MM.1S (cell line): ENCODE data around the gene DLX5.

Source experiments
- DNase-seq: peaks from one replicate; pipeline ENCODE4 v3.0.0-alpha.2; 2015
- H2AFZ ChIP-seq: fragments of 300-600 bp; sonication (generic); 2 replicates; pipeline ENCODE4 v1.6.0; 2016; ENCODE audit warnings: antibody characterized with exemption, low read length
- H3F3A ChIP-seq: fragments of 300-600 bp; sonication (generic); 2 replicates; pipeline ENCODE4 v1.6.1; 2016; ENCODE audit warnings: mild to moderate bottlenecking, antibody characterized with exemption, low read length, moderate library complexity, mixed read lengths; ENCODE audit not compliant: insufficient read depth
- H3K27ac ChIP-seq: fragments of 300-600 bp; sonication (generic); 2 replicates; pipeline ENCODE4 v1.5.1; 2016; ENCODE audit warnings: mild to moderate bottlenecking, low read length
- H3K27me3 ChIP-seq: fragments of 300-600 bp; sonication (generic); replicated peaks from 2 replicates; pipeline ENCODE4 v1.6.0; 2016; ENCODE audit warnings: low read length; ENCODE audit not compliant: insufficient read depth
- H3K36me3 ChIP-seq: fragments of 300-600 bp; sonication (generic); replicated peaks from 2 replicates; pipeline ENCODE4 v1.6.1; 2016; ENCODE audit warnings: mild to moderate bottlenecking, low read length, mixed read lengths; ENCODE audit not compliant: insufficient read depth
- H3K4me1 ChIP-seq: fragments of 300-600 bp; sonication (generic); 2 replicates; pipeline ENCODE4 v1.6.1; 2016; ENCODE audit warnings: low read length, mixed read lengths
- H3K4me2 ChIP-seq: fragments of 300-600 bp; sonication (generic); 2 replicates; pipeline ENCODE4 v1.6.0; 2016; ENCODE audit warnings: low read depth, low read length
- H3K4me3 ChIP-seq: fragments of 300-600 bp; sonication (generic); 2 replicates; pipeline ENCODE4 v1.5.1; 2016; ENCODE audit warnings: low read length, mixed read lengths
- H3K79me2 ChIP-seq: fragments of 300-600 bp; sonication (generic); 2 replicates; pipeline ENCODE4 v1.6.1; 2016; ENCODE audit warnings: mixed run types, low read length, mixed read lengths
- H3K9ac ChIP-seq: fragments of 300-600 bp; sonication (generic); 2 replicates; pipeline ENCODE4 v1.6.1; 2016; ENCODE audit warnings: low read length, mixed read lengths
- H3K9me2 ChIP-seq: fragments of 300-600 bp; sonication (generic); replicated peaks from 2 replicates; pipeline ENCODE4 v1.6.1; 2016; ENCODE audit warnings: mild to moderate bottlenecking, low read length, mixed read lengths; ENCODE audit not compliant: insufficient read depth
- H3K9me3 ChIP-seq: fragments of 300-600 bp; sonication (generic); replicated peaks from 2 replicates; pipeline ENCODE4 v1.6.1; 2016; ENCODE audit warnings: mild to moderate bottlenecking, low read length, mixed read lengths; ENCODE audit not compliant: insufficient read depth
- H4K20me1 ChIP-seq: fragments of 300-600 bp; sonication (generic); 2 replicates; pipeline ENCODE4 v1.6.1; 2016; ENCODE audit warnings: mild to moderate bottlenecking, low read length, moderate library complexity, mixed read lengths; ENCODE audit not compliant: insufficient read depth
- CTCF ChIP-seq: fragments of 300-600 bp; sonication (generic); IDR thresholded peaks from 2 replicates; pipeline ENCODE4 v1.5.1; 2016; ENCODE audit warnings: antibody characterized with exemption, low read length, mixed read lengths
- EZH2 ChIP-seq: fragments of 300-600 bp; sonication (generic); optimal IDR thresholded peaks from 2 replicates; pipeline ENCODE3; 2017; ENCODE audit warnings: low read depth, mild to moderate bottlenecking, antibody characterized with exemption, low read length, mixed read lengths
- EZH2phosphoT487 ChIP-seq: fragments of 300-600 bp; sonication (generic); IDR thresholded peaks from 2 replicates; pipeline ENCODE4 v1.6.1; 2018; ENCODE audit warnings: antibody characterized with exemption, low read length

Gene DLX5

GRCh38 chr7:96986901-96987300 lies 37.7 kb downstream of the DLX5 start:
- Histone ChIP-seq H3F3A (no peaks in the 10 kb centered on the region), H3K27me3 (no peaks in the 10 kb centered on the region), H3K27ac (no peak overlapping the region), H4K20me1 (no peaks in the 10 kb centered on the region), H3K9me3 (no peaks in the 10 kb centered on the region), H3K36me3 (no peaks in the 10 kb centered on the region), H2AFZ (no peak overlapping the region), H3K4me1 (no peaks in the 10 kb centered on the region), H3K9ac (no peak overlapping the region), H3K4me2 (no peak overlapping the region), H3K9me2 (no peaks in the 10 kb centered on the region), H3K4me3 (no peak overlapping the region), H3K79me2 (no peaks in the 10 kb centered on the region)
- no peak for TF ChIP-seq EZH2
- TF ChIP-seq CTCF = no peak
- TF ChIP-seq EZH2phosphoT487 = no peak
- no peak for DNase-seq

- H3K9me2 ChIP-seq = no peaks in the 10 kb centered on the region
- no peaks in the 10 kb centered on the region for H3F3A ChIP-seq
- no peak overlapping the region for H3K4me3 ChIP-seq
- DNase-seq = no peak
- H3K9ac ChIP-seq = no peak overlapping the region
- no peak overlapping the region for H2AFZ ChIP-seq
- no peaks in the 10 kb centered on the region for H3K36me3 ChIP-seq
- no peak for TF ChIP-seq EZH2phosphoT487
- no peaks in the 10 kb centered on the region for H4K20me1 ChIP-seq
- H3K4me1 ChIP-seq = no peaks in the 10 kb centered on the region
- no peak overlapping the region for H3K4me2 ChIP-seq
- H3K79me2 ChIP-seq = no peaks in the 10 kb centered on the region
- H3K27ac ChIP-seq = no peak overlapping the region
- no peaks in the 10 kb centered on the region for H3K9me3 ChIP-seq
- H3K27me3 ChIP-seq = no peaks in the 10 kb centered on the region
Observed at GRCh38 chr7:96985992-96986391, 38.6 kb downstream of the DLX5 start.

GRCh38 chr7:96982586-96982985 lies 42.0 kb downstream of the DLX5 start:
- Histone ChIP-seq H3K4me2 (no peak overlapping the region), H3K4me1 (no peaks in the 10 kb centered on the region), H4K20me1 (no peaks in the 10 kb centered on the region), H3K9me2 (no peaks in the 10 kb centered on the region), H3K36me3 (no peaks in the 10 kb centered on the region), H3K9me3 (no peaks in the 10 kb centered on the region), H3K4me3 (no peak overlapping the region), H3K9ac (no peak overlapping the region), H3K79me2 (no peaks in the 10 kb centered on the region), H3F3A (no peaks in the 10 kb centered on the region), H3K27me3 (no peaks in the 10 kb centered on the region), H2AFZ (no peak overlapping the region), H3K27ac (no peak overlapping the region)
- TF ChIP-seq EZH2phosphoT487 (no peak), CTCF (no peak)
- no peak for DNase-seq

GRCh38 chr7:96979551-96980276 lies 44.9 kb downstream of the DLX5 start:
- Histone ChIP-seq H3K9me3 (no peaks in the 10 kb centered on the region), H4K20me1 (no peaks in the 10 kb centered on the region), H3K4me2 (no peak overlapping the region), H3K27me3 (no peaks in the 10 kb centered on the region), H3K9me2 (no peaks in the 10 kb centered on the region), H3F3A (no peaks in the 10 kb centered on the region), H3K4me3 (no peak overlapping the region), H3K36me3 (no peaks in the 10 kb centered on the region), H3K27ac (no peak overlapping the region), H3K4me1 (no peaks in the 10 kb centered on the region), H2AFZ (no peak overlapping the region), H3K79me2 (no peaks in the 10 kb centered on the region), H3K9ac (no peak overlapping the region)
- no peak for TF ChIP-seq CTCF
- no peak for TF ChIP-seq EZH2
- TF ChIP-seq EZH2phosphoT487 = no peak
- DNase-seq = no peak
